CD4-positive, alpha-beta T cell treated with Interferon alpha-2 for 1 hour (primary cell): Measurements from ENCODE around the gene KHDRBS1.
A peak's percentile ranks its signal among the peaks of the same experiment; 100 is the strongest.
"Not testable (repeated sequence)": the region's sequence is repeated elsewhere in the genome, so short reads cannot be mapped to it uniquely, and the experiment has no call there.

ENCODE experiments used
- DNase-seq, 2 donors: peaks; one replicate each; pipeline ENCODE4 v3.0.0-alpha.2; 2020 to 2022

KHDRBS1 gene

GRCh38 chr1:32066489-32066873 lies 52.8 kb downstream of the KHDRBS1 start:
- peak; percentile 48 to 63 for DNase-seq

- no peak for DNase-seq
These were observed 55.4 kb downstream of the KHDRBS1 start for GRCh38 chr1:32068957-32069588.

GRCh38 chr1:32071758-32072621 lies 58.3 kb downstream of the KHDRBS1 start:
- no peak for DNase-seq

GRCh38 chr1:32072622-32073298 lies 59.1 kb downstream of the KHDRBS1 start, which contains the start of gene TMEM39B:
Gene TMEM39B (plus strand): TSS chr1:32072939. CDS start chr1:32073048, 109 bp downstream.
- peak; percentile 95 for DNase-seq

- no peak for DNase-seq
These were observed 59.9 kb downstream of the KHDRBS1 start for GRCh38 chr1:32073299-32074229.

GRCh38 chr1:32074841-32075240 lies 61.2 kb downstream of the KHDRBS1 start:
- no peak for DNase-seq

- no peak for DNase-seq
These were observed 63.8 kb downstream of the KHDRBS1 start for GRCh38 chr1:32077451-32077850.

- no peak for DNase-seq
These were observed 68.4 kb downstream of the KHDRBS1 start for GRCh38 chr1:32082022-32082421.

- DNase-seq: not testable (repeated sequence)
These were observed 72.7 kb downstream of the KHDRBS1 start for GRCh38 chr1:32086381-32086780.

- DNase-seq: no peak
These were observed 77.5 kb downstream of the KHDRBS1 start for GRCh38 chr1:32091176-32091575.

GRCh38 chr1:32091591-32091990 lies 77.9 kb downstream of the KHDRBS1 start:
- DNase-seq: no peak
